GM23248 (cell line): ENCODE data around the gene PCP4.

Source experiments
- EZH2 ChIP-seq: fragments of 200-600 bp; sonication (generic); IDR thresholded peaks from 2 replicates; pipeline ENCODE4 v1.6.1; 2018; ENCODE audit warnings: antibody characterized with exemption, mild to moderate bottlenecking; ENCODE audit not compliant: insufficient read depth, poor library complexity, severe bottlenecking
- EZH2phosphoT487 ChIP-seq: fragments of 200-600 bp; sonication (generic); IDR thresholded peaks from 2 replicates; pipeline ENCODE4 v1.6.1; 2018; ENCODE audit warnings: antibody characterized with exemption, moderate library complexity, mild to moderate bottlenecking, low read depth; ENCODE audit not compliant: insufficient read depth

GRCh38 chr21:39932335-39932734, 65.1 kb downstream of the PCP4 start:
- no peak for TF ChIP-seq EZH2
- no peak for TF ChIP-seq EZH2phosphoT487
